Panc1 (cell line): ENCODE results near the gene ZNF112. TPM values are rescaled to one million over a fixed set of nuclear protein-coding genes. Genes with fewer than 3 reads are reported as not detected.
A peak's percentile ranks its signal among the peaks of the same experiment; 100 is the strongest.

Experiments used
- ATAC-seq: fragments of 200-7000 bp; cut with Tn5 transposase; 2 replicates; pipeline ENCODE4 v1.9.1; 2020; ENCODE audit warnings: mild to moderate bottlenecking, moderate library complexity
- BruUV-seq: library from RNA; stranded (reverse); fragments of 400-500 nt; replicated peaks from 2 replicates; lab custom pipeline; 2021; lab: Mats Ljungman, UMichigan
- CTCF ChIA-PET: fragments of 300-600 bp; sonication (Branson Sonifier 250); formaldehyde crosslinking; loops from one replicate; lab custom pipeline; 2022; ENCODE audit warnings: antibody characterized with exemption; lab: Charles Lee
- POLR2A ChIA-PET: fragments of 300-600 bp; sonication (Branson Sonifier 250); formaldehyde crosslinking; loops from one replicate; lab custom pipeline; 2022; ENCODE audit warnings: antibody characterized with exemption; lab: Charles Lee
- DNase-seq: peaks from one replicate; pipeline ENCODE4 v3.0.0-alpha.2; 2010; ENCODE audit warnings: low read depth, low spot score
- H3K27ac ChIP-seq: 2 replicates; pipeline ENCODE4 v1.5.1; 2011; ENCODE audit warnings: mild to moderate bottlenecking, low read length, inconsistent platforms
- H3K27me3 ChIP-seq: fragments of 200-500 bp; sonication (Bioruptor generic); 2 replicates; pipeline ENCODE4 v1.6.0; 2014; ENCODE audit warnings: low read length, inconsistent platforms; ENCODE audit not compliant: control insufficient read depth, insufficient read depth
- H3K36me3 ChIP-seq: fragments of 200-500 bp; sonication (Bioruptor generic); 2 replicates; pipeline ENCODE4 v1.5.1; 2014; ENCODE audit warnings: inconsistent platforms, mild to moderate bottlenecking, low read length, moderate library complexity; ENCODE audit not compliant: control insufficient read depth, insufficient read depth
- H3K4me1 ChIP-seq: 2 replicates; pipeline ENCODE4 v1.5.1; 2011; ENCODE audit warnings: inconsistent platforms, mild to moderate bottlenecking, low read length, moderate library complexity; ENCODE audit not compliant: control insufficient read depth, insufficient read depth
- H3K4me3 ChIP-seq, 2 experiments: 2 replicates each; pipeline ENCODE4 v1.5.1; 2011 to 2012; ENCODE audit warnings: low read depth in 2 of 2, low read length in 2 of 2, mild to moderate bottlenecking in 2 of 2, inconsistent platforms in 1 of 2, moderate library complexity in 1 of 2
- H3K9me3 ChIP-seq: fragments of 200-500 bp; sonication (Bioruptor generic); 2 replicates; pipeline ENCODE4 v1.5.1; 2014; ENCODE audit warnings: low read depth, mild to moderate bottlenecking, inconsistent platforms, low read length, moderate library complexity; ENCODE audit not compliant: control insufficient read depth, insufficient read depth
- CTCF ChIP-seq: fragments of 450-650 bp; IDR thresholded peaks from 2 replicates; pipeline ENCODE4 v1.5.1; 2017; ENCODE audit warnings: mild to moderate bottlenecking
- POLR2AphosphoS5 ChIP-seq: IDR thresholded peaks from 2 replicates; pipeline ENCODE4 v1.6.1; 2012; ENCODE audit warnings: mild to moderate bottlenecking, low read depth, low read length, moderate library complexity
- SIN3A ChIP-seq: IDR thresholded peaks from 2 replicates; pipeline ENCODE4 v1.6.1; 2012; ENCODE audit warnings: low read depth, mild to moderate bottlenecking, low read length, moderate library complexity, borderline replicate concordance; ENCODE audit not compliant: insufficient read depth
- TCF7L2 ChIP-seq: IDR thresholded peaks from 2 replicates; pipeline ENCODE4 v1.6.1; 2011; ENCODE audit warnings: mild to moderate bottlenecking, low read depth, low read length, inconsistent platforms
- in situ Hi-C: cut with HindIII; loops from 2 replicates; pipeline ENCODE4 v1.10.0; 2016; ENCODE audit warnings: low sequenced_read_pairs, low pct_unique_long_range_greater_than_20kb
- intact Hi-C: fragments of 100-400 bp; cut with micrococcal nuclease; formaldehyde crosslinking; loops from one replicate; pipeline ENCODE4 v1.10.0; 2022; ENCODE audit not compliant: unreplicated experiment
- total RNA-seq: library from RNA; stranded (reverse); gene quantifications from one replicate; pipeline ENCODE4 v1.2.1, GENCODE V29; 2021; ENCODE audit not compliant: unreplicated experiment
- TF ChIP-seq, protein P1 (sequence below), 2 experiments: IDR thresholded peaks; 2 replicates each; pipeline ENCODE4 v1.6.1; 2011 to 2012; ENCODE audit warnings: low read depth in 2 of 2, control low read depth in 1 of 2, low read length in 1 of 2, mild to moderate bottlenecking in 1 of 2, moderate library complexity in 1 of 2; ENCODE audit not compliant: insufficient read depth in 1 of 2

Gene ZNF112
- total RNA-seq, 1 experiment from 2014 or later: 4.3 TPM

DNA sequence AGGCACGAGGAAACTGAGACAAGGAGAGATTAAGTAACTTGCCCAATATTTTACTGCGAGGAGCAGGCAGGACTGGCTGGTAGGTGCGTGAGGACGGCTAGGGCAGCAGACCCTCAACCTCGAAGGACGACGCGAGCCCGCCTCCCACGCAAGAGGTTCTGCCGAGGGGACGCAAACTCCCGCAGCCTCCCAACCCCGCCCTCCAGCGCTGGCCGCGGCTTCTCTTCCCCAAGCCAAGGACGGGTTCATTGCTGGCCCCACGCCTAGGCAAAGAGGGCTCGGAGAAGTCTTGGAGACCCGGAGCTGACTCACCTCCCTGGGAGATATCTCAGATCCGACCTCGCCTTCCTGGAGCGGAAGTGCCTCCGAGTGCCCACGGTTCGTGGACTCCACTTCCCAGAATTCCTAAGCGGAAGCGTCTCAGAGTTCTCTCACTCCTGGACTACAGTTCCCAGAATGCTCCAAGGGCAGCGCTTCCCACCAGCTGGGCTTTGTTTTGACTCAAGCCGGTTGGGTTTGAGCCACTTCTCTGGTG is 51.8 kb downstream of the ZNF112 start, which contains the start of gene ZNF235:
Gene ZNF235, minus strand, starts transcription at position 367 of the 535 bp plus-strand sequence. CDS start 1,621 bp downstream, outside the sequence.
- intact Hi-C loops (no loop called here), in situ Hi-C loops (no loop called here)
- Histone ChIP-seq H3K4me3 (peak within 1 kb of the TSS; percentile 89 to 90), H3K27me3 (no peaks in the 10 kb centered on the region), H3K4me1 (no peaks in the 10 kb centered on the region), H3K9me3 (no peaks in the 10 kb centered on the region), H3K36me3 (peaks cover 5% of the 10 kb centered on the region), H3K27ac (peak within 1 kb of the TSS; percentile 85)
- DNase-seq (peak; percentile 67), ATAC-seq (peak; percentile 100)
- ChIA-PET POLR2A (interaction anchor here (0.6 kb wide), 1 partner anchor 93 kb away, joined by 7 read pairs; no protein-coding TSS in a partner anchor), CTCF (interaction anchor here (0.6 kb wide), 1 partner anchor 1562 kb away, joined by 3 read pairs; no protein-coding TSS in a partner anchor)
- TF ChIP-seq, protein P1, sequence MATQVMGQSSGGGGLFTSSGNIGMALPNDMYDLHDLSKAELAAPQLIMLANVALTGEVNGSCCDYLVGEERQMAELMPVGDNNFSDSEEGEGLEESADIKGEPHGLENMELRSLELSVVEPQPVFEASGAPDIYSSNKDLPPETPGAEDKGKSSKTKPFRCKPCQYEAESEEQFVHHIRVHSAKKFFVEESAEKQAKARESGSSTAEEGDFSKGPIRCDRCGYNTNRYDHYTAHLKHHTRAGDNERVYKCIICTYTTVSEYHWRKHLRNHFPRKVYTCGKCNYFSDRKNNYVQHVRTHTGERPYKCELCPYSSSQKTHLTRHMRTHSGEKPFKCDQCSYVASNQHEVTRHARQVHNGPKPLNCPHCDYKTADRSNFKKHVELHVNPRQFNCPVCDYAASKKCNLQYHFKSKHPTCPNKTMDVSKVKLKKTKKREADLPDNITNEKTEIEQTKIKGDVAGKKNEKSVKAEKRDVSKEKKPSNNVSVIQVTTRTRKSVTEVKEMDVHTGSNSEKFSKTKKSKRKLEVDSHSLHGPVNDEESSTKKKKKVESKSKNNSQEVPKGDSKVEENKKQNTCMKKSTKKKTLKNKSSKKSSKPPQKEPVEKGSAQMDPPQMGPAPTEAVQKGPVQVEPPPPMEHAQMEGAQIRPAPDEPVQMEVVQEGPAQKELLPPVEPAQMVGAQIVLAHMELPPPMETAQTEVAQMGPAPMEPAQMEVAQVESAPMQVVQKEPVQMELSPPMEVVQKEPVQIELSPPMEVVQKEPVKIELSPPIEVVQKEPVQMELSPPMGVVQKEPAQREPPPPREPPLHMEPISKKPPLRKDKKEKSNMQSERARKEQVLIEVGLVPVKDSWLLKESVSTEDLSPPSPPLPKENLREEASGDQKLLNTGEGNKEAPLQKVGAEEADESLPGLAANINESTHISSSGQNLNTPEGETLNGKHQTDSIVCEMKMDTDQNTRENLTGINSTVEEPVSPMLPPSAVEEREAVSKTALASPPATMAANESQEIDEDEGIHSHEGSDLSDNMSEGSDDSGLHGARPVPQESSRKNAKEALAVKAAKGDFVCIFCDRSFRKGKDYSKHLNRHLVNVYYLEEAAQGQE (IDR thresholded peaks at IDR 0.05; ENCODE audit: insufficient read depth in 1 of 2, low read depth in 2 of 2, low read length in 1 of 2): no peak
- no peak for TF ChIP-seq CTCF
- peak; percentile 72; the same call in 1 of the 2 replicates for TF ChIP-seq POLR2AphosphoS5
- 0 out of 2 replicates have a peak, but pooled peaks have one; percentile 68 for TF ChIP-seq SIN3A
- no peak for TF ChIP-seq TCF7L2
- BruUV-seq: no TSS peak

DNA sequence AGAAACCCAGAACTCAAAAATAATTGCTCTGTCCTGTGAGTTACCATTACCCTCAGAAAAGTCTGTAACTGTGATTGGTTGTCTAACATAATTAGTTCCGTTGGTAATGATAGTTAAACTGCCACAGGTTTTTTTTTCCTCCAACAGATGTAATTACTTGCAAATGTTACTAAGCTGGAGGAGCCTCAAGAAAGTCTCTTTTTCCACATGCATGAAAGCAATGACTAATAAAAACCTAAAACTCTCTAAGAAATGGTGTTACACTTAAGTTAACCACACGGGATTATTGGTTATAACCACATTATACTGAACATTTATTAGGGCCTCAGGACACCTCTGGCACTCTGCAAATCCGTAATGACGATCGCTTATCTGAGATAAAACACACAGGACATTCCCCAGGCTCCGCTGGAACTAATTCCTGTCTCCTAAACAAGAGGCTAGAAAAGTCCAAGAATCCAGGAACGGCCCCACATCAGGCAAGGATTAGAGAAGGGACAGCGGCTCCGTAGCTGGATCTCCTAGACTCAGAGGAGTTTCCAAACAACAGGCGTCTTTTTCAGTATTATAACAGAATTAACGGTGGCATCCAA is 52.4 kb downstream of the ZNF112 start:
- Histone ChIP-seq H3K4me1 (no peaks in the 10 kb centered on the region), H3K36me3 (peaks cover 5% of the 10 kb centered on the region), H3K27me3 (no peaks in the 10 kb centered on the region), H3K4me3 (peak overlapping the region; percentile 89 to 90), H3K9me3 (no peaks in the 10 kb centered on the region), H3K27ac (peak overlapping the region; percentile 85)
- intact Hi-C loops: no loop called here
- POLR2A ChIA-PET: interaction anchor here (0.6 kb wide), 1 partner anchor 93 kb away, joined by 7 read pairs; no protein-coding TSS in a partner anchor
- peak; percentile 47 for ATAC-seq
- TF ChIP-seq TCF7L2: no peak
- no peak for TF ChIP-seq POLR2AphosphoS5
- no peak for TF ChIP-seq SIN3A
- no peak for TF ChIP-seq CTCF
- TF ChIP-seq, protein P1 (IDR thresholded peaks at IDR 0.05; ENCODE audit: insufficient read depth in 1 of 2, low read depth in 2 of 2, low read length in 1 of 2): no peak
- in situ Hi-C loops: no loop called here
- no peak for DNase-seq
- CTCF ChIA-PET: no interaction called here
- TSS peak; percentile 83 for BruUV-seq
